Glutamatergic neuron (in vitro differentiated cells): ENCODE results near the gene PCDHGA8. TPM values are rescaled to one million over a fixed set of nuclear protein-coding genes. Genes with fewer than 3 reads are reported as not detected.
"Not testable (repeated sequence)": the region's sequence is repeated elsewhere in the genome, so short reads cannot be mapped to it uniquely, and the experiment has no call there.

Experiments used
- DNase-seq: peaks from one replicate; pipeline ENCODE4 v3.0.0; 2022
- H3K27ac Mint-ChIP-seq: one replicate; pipeline ENCODE4 v1.8.0; 2020; ENCODE audit warnings: mild to moderate bottlenecking, mixed read lengths, inconsistent platforms; ENCODE audit not compliant: unreplicated experiment
- H3K27me3 Mint-ChIP-seq: one replicate; pipeline ENCODE4 v1.8.0; 2020; ENCODE audit warnings: mild to moderate bottlenecking, moderate library complexity, mixed read lengths, inconsistent platforms; ENCODE audit not compliant: unreplicated experiment
- H3K36me3 Mint-ChIP-seq: one replicate; pipeline ENCODE4 v1.8.0; 2020; ENCODE audit warnings: mild to moderate bottlenecking, mixed read lengths, inconsistent platforms; ENCODE audit not compliant: unreplicated experiment
- H3K4me1 Mint-ChIP-seq: one replicate; pipeline ENCODE4 v1.8.0; 2020; ENCODE audit warnings: mild to moderate bottlenecking, low read depth, mixed read lengths, inconsistent platforms; ENCODE audit not compliant: unreplicated experiment
- H3K4me3 Mint-ChIP-seq: one replicate; pipeline ENCODE4 v1.8.0; 2020; ENCODE audit warnings: mild to moderate bottlenecking, mixed read lengths, inconsistent platforms; ENCODE audit not compliant: unreplicated experiment
- H3K9me3 Mint-ChIP-seq: one replicate; pipeline ENCODE4 v1.8.0; 2020; ENCODE audit warnings: mild to moderate bottlenecking, moderate library complexity, mixed read lengths, inconsistent platforms; ENCODE audit not compliant: unreplicated experiment
- total RNA-seq: library from RNA; stranded (reverse); fragmentation: NEBNext Ultra II Directional; extraction: Animal tissue kit (Norgen Biotek cat#: 25700); gene quantifications from one replicate; pipeline ENCODE4 v1.2.1, GENCODE V29; 2021; ENCODE audit not compliant: unreplicated experiment
- TF ChIP-seq, protein P1 (sequence below): fragments of 200-600 bp; sonication (generic); IDR thresholded peaks from one replicate; pipeline ENCODE4 v1.5.0; 2021; ENCODE audit not compliant: partially characterized antibody, unreplicated experiment

PCDHGA8 gene
- total RNA-seq, 1 donor from 2014 or later = 7.2 TPM

DNA sequence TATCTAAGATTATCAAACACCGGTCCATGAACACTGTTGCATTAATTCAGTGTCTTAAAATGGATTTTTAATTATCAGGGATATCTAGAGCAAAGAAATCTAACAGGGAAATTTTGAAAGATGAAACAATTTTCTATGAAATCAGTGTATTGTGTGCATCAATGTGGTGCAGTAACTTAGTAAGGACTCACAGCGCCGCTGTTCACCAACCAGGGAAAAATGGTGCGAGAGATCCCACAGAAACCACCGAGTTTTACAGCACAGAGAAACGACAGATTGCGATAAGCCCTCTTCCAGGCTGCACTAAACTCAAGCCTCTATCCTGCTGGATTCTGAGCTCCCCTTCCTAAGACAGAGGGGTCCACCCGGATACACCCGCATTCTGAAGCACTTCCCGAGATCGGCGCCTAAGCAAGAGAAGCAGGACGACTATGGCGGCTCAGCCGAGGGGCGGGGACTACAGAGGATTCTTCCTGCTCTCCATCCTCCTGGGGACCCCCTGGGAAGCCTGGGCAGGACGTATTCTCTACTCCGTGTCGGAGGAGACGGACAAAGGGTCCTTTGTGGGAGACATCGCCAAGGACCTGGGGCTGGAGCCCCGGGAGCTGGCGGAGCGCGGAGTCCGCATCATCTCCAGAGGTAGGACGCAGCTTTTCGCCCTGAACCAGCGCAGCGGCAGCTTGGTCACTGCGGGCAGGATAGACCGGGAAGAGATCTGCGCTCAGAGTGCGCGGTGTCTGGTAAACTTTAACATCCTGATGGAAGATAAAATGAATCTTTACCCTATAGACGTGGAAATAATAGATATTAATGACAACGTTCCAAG lies 9.8 kb upstream of the PCDHGA8 start, which contains the start of gene PCDHGA7:
Gene PCDHGA7, plus strand, starts transcription at position 274 of the 826 bp plus-strand sequence. Its CDS starts 158 bp downstream, at position 432.
- no peaks in the 10 kb centered on the region for H3K4me1 Mint-ChIP-seq
- DNase-seq = no peak
- peaks cover 20% of the 10 kb centered on the region for H3K9me3 Mint-ChIP-seq
- H3K27ac Mint-ChIP-seq = no peak within 1 kb of the TSS
- H3K27me3 Mint-ChIP-seq = no peaks in the 10 kb centered on the region
- peaks cover 55% of the 10 kb centered on the region for H3K36me3 Mint-ChIP-seq
- H3K4me3 Mint-ChIP-seq = peak within 1 kb of the TSS; percentile 38
- TF ChIP-seq, protein P1, sequence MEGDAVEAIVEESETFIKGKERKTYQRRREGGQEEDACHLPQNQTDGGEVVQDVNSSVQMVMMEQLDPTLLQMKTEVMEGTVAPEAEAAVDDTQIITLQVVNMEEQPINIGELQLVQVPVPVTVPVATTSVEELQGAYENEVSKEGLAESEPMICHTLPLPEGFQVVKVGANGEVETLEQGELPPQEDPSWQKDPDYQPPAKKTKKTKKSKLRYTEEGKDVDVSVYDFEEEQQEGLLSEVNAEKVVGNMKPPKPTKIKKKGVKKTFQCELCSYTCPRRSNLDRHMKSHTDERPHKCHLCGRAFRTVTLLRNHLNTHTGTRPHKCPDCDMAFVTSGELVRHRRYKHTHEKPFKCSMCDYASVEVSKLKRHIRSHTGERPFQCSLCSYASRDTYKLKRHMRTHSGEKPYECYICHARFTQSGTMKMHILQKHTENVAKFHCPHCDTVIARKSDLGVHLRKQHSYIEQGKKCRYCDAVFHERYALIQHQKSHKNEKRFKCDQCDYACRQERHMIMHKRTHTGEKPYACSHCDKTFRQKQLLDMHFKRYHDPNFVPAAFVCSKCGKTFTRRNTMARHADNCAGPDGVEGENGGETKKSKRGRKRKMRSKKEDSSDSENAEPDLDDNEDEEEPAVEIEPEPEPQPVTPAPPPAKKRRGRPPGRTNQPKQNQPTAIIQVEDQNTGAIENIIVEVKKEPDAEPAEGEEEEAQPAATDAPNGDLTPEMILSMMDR = no peak

DNA sequence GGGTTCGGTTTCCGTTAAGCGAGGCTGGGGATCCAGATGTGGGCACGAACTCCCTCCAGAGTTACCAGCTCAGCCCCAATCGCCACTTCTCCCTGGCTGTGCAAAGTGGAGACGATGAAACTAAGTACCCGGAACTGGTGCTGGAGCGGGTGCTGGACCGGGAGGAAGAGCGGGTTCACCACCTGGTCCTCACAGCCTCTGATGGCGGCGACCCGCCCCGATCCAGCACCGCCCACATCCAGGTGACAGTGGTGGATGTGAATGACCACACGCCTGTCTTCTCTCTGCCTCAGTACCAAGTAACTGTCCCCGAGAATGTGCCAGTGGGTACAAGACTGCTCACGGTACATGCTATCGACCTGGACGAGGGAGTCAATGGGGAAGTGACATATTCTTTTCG lies 9.1 kb upstream of the PCDHGA8 start:
- no peak overlapping the region for H3K4me3 Mint-ChIP-seq

DNA sequence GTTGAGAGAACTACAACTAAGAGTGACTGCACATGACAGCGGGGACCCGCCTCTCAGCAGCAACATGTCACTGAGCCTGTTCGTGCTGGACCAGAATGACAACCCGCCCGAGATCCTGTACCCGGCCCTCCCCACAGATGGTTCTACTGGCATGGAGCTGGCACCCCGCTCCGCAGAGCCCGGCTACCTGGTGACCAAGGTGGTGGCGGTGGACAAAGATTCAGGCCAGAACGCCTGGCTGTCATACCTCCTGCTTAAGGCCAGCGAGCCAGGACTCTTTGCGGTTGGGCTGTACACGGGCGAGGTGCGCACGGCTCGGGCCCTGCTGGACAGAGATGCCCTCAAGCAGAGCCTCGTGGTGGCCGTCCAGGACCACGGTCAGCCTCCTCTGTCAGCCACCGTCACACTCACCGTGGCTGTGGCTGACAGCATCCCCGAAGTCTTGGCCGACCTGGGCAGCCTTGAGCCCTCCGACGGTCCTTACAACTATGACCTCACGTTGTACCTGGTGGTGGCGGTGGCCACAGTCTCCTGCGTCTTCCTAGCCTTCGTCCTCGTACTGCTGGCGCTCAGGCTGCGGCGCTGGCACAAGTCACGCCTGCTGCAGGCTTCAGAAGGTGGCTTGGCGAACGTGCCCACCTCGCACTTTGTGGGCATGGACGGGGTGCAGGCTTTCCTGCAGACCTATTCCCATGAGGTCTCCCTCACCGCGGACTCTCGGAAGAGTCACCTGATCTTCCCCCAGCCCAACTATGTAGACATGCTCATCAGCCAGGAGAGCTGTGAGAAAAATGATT lies 7.8 kb upstream of the PCDHGA8 start:
- peaks cover 65% of the 10 kb centered on the region for H3K36me3 Mint-ChIP-seq
- H3K9me3 Mint-ChIP-seq = peaks cover 31% of the 10 kb centered on the region
- H3K4me3 Mint-ChIP-seq = no peak overlapping the region

More for the DNA sequence above, 9.1 kb upstream of the PCDHGA8 start:
- Mint-ChIP-seq H3K36me3 (peaks cover 58% of the 10 kb centered on the region), H3K27me3 (no peaks in the 10 kb centered on the region), H3K27ac (no peak overlapping the region), H3K4me1 (no peaks in the 10 kb centered on the region), H3K9me3 (peaks cover 22% of the 10 kb centered on the region)
- no peak for DNase-seq
- TF ChIP-seq, protein P1 = no peak

DNA sequence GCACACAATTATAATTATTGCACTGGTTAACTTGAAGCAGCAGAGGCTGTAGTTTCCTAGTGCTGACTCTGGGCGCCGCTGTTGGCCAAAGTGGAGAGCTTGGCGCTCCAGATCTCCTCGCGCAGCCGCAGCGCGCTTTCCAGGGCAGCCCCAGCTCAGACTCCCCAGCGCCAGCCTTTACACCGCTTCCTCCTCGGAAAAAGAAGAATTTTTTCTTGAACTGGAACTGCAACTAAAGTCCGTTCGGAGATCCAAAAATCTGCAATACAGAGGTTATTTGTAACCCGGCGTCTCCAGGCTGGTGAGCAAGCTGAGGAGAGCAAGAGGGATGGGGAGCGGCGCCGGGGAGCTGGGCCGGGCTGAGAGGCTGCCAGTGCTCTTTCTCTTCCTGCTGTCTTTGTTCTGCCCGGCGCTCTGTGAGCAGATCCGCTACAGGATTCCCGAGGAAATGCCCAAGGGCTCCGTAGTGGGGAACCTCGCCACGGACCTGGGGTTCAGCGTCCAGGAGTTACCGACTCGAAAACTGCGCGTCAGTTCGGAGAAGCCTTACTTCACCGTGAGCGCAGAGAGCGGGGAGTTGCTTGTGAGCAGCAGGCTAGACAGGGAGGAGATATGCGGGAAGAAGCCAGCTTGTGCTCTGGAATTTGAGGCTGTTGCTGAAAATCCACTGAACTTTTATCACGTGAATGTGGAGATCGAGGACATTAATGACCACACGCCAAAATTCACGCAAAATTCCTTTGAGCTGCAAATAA lies 4.7 kb upstream of the PCDHGA8 start, which contains the start of gene PCDHGB4:
Gene PCDHGB4, plus strand, starts transcription at position 142 of the 755 bp plus-strand sequence. Its CDS starts 187 bp downstream, at position 329.
- H3K36me3 Mint-ChIP-seq = peaks cover 75% of the 10 kb centered on the region
- TF ChIP-seq, protein P1 = peak; percentile 63
- peak; percentile 75 for DNase-seq
- peak within 1 kb of the TSS; percentile 86 for H3K4me3 Mint-ChIP-seq
- peaks cover 43% of the 10 kb centered on the region for H3K9me3 Mint-ChIP-seq
- H3K4me1 Mint-ChIP-seq, H3K27me3 Mint-ChIP-seq: not testable (repeated sequence)
- H3K27ac Mint-ChIP-seq = peak within 1 kb of the TSS; percentile 84

More for the DNA sequence above, 7.8 kb upstream of the PCDHGA8 start:
- Mint-ChIP-seq H3K27me3 (peaks cover 2% of the 10 kb centered on the region), H3K4me1 (peaks cover 1% of the 10 kb centered on the region), H3K27ac (no peak overlapping the region)
- DNase-seq = no peak
- TF ChIP-seq, protein P1 = no peak
